Ureter (tissue), 1 donor: ENCODE data around the gene OTOS. TPM values are rescaled to one million over a fixed set of nuclear protein-coding genes. Genes with fewer than 3 reads are reported as not detected.

Experiments used
- DNase-seq: peaks from one replicate; pipeline ENCODE4 v3.0.0-alpha.2; 2020; ENCODE audit warnings: low spot score
- total RNA-seq: library from RNA; stranded (reverse); gene quantifications from one replicate; pipeline ENCODE4 v1.2.4, GENCODE V29; 2023
- donor health status: DM: yes; HTN: yes; CAD: no.

Gene OTOS
- total RNA-seq, 1 donor from 2014 or later, result not detected

GRCh38 chr2:240121675-240122074, 18.8 kb downstream of the OTOS start:
- no peak for DNase-seq

- DNase-seq, result no peak
Measured at GRCh38 chr2:240121190-240121589, 19.3 kb downstream of the OTOS start.

- DNase-seq, result no peak
Measured at GRCh38 chr2:240114233-240114632, 26.2 kb downstream of the OTOS start.

GRCh38 chr2:240112914-240113690, 27.4 kb downstream of the OTOS start:
- no peak for DNase-seq

GRCh38 chr2:240111253-240111652, 29.2 kb downstream of the OTOS start:
- DNase-seq, result no peak

GRCh38 chr2:240109386-240109785, 31.1 kb downstream of the OTOS start:
- no peak for DNase-seq

- DNase-seq, result no peak
Measured at GRCh38 chr2:240107477-240107796, 33.0 kb downstream of the OTOS start.

GRCh38 chr2:240106765-240107476, 33.5 kb downstream of the OTOS start:
- DNase-seq, result no peak

GRCh38 chr2:240105982-240106381, 34.5 kb downstream of the OTOS start:
- DNase-seq, result no peak

GRCh38 chr2:240103136-240103535, 37.3 kb downstream of the OTOS start:
- DNase-seq, result no peak

- no peak for DNase-seq
Measured at GRCh38 chr2:240098349-240098748, 42.1 kb downstream of the OTOS start.

- DNase-seq, result no peak
Measured at GRCh38 chr2:240095556-240096523, 44.6 kb downstream of the OTOS start.

- DNase-seq, result no peak
Measured at GRCh38 chr2:240089306-240089705, 51.2 kb downstream of the OTOS start.

Other genes with a start within 250 kb of the OTOS start
- gene NDUFA10, start 115.3 kb downstream of the OTOS start, total RNA-seq, result 130 TPM
- not detected for gene OR6B2, start 110.2 kb downstream of the OTOS start, total RNA-seq
- gene OR6B3, start 87.1 kb downstream of the OTOS start, total RNA-seq, result not detected
- 88.1 TPM for gene COPS9, start 4.4 kb downstream of the OTOS start, total RNA-seq